Renal cortex interstitium (tissue), 11 donors: Measurements from ENCODE around the gene EMC8. TPM values are rescaled to one million over a fixed set of nuclear protein-coding genes. Genes with fewer than 3 reads are reported as not detected.

Experiments
- DNase-seq, 11 donors: peaks; one replicate each; pipeline ENCODE4 v3.0.0-alpha.2; 2013; ENCODE audit warnings: low read depth in 9 of 11, low spot score in 4 of 11; ENCODE audit errors: extremely low read depth in 1 of 11
- polyA plus RNA-seq, 3 donors: library from polyadenylated mRNA; unstranded; fragments of 120-200 nt; gene quantifications; one replicate each; pipeline ENCODE4 v1.2.1, GENCODE V29; 2013; ENCODE audit not compliant: insufficient read length in 3 of 3

The EMC8 gene
- polyA plus RNA-seq, 3 donors, result 28.1 to 31.9 (median 31.8) TPM

- no peak for DNase-seq
These were observed 25.2 kb downstream of the EMC8 start for GRCh38 chr16:85774136-85774535.

- no peak for DNase-seq
These were observed 26.3 kb downstream of the EMC8 start for GRCh38 chr16:85773044-85773443.

GRCh38 chr16:85770741-85771140, 28.6 kb downstream of the EMC8 start:
- DNase-seq, result no peak

- no peak for DNase-seq
These were observed 31.1 kb downstream of the EMC8 start for GRCh38 chr16:85768199-85768598.

- DNase-seq, result no peak
These were observed 31.8 kb downstream of the EMC8 start for GRCh38 chr16:85767531-85767930.

- DNase-seq, result no peak
These were observed 33.6 kb downstream of the EMC8 start for GRCh38 chr16:85765767-85766166.

GRCh38 chr16:85765211-85765610, 34.1 kb downstream of the EMC8 start:
- DNase-seq, result no peak

- no peak for DNase-seq
These were observed 35.7 kb downstream of the EMC8 start for GRCh38 chr16:85763616-85764015.

GRCh38 chr16:85762970-85763369, 36.4 kb downstream of the EMC8 start:
- DNase-seq, result no peak

GRCh38 chr16:85761861-85762260, 37.5 kb downstream of the EMC8 start:
- DNase-seq, result no peak

- no peak for DNase-seq
These were observed 39.5 kb downstream of the EMC8 start for GRCh38 chr16:85759631-85760419.

GRCh38 chr16:85759136-85759535, 40.2 kb downstream of the EMC8 start:
- DNase-seq, result no peak

- no peak for DNase-seq
These were observed 42.0 kb downstream of the EMC8 start for GRCh38 chr16:85757341-85757822.

- no peak for DNase-seq
These were observed 43.2 kb downstream of the EMC8 start for GRCh38 chr16:85755929-85756768.

- no peak for DNase-seq
These were observed 44.9 kb downstream of the EMC8 start for GRCh38 chr16:85754413-85754812.

- DNase-seq, result no peak
These were observed 45.4 kb downstream of the EMC8 start for GRCh38 chr16:85753976-85754375.

GRCh38 chr16:85753559-85753958, 45.8 kb downstream of the EMC8 start:
- no peak for DNase-seq

GRCh38 chr16:85752511-85753420, 46.6 kb downstream of the EMC8 start:
- peak in 7 of 11 donors; percentile 49 to 77 (median 52) for DNase-seq
